Measurements from ENCODE around the gene UBALD1.

The UBALD1 gene

GRCh38 chr16:4613636-4614570 lies 785 bp downstream of the UBALD1 start:
- no peak for DNase-seq

DNA sequence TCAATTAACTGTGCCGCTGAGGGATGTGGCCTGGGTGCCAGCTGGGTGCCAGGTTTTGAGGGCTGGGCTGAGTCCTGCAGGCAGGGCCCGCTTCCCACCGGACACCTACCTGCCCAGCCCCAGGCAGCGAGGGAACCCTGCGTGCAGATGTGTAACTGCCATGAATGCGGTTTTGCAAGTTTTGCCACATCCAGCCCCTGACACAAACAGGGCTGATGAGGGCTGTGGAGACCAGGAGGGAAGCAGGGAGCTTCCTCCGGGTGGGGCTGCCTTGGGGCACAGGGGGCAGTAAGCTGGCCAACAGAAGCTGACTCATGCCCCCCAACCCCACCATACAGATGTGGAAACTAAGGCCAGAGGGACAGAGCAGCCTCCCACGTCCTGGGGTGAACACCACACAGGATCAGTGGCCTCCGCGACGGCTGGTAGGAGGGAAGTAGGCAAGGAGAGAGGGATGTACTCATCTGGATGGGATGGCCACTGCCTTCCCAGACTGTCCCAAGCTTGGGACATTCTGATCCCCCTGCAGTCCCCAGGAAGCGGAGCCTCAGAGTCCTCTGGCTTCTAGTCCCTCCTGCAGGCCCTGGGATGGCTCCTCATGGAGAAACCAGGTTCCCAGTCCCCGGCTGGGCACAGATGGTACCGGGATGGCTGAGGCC lies 1.6 kb downstream of the UBALD1 start:
- no peak for DNase-seq

DNA sequence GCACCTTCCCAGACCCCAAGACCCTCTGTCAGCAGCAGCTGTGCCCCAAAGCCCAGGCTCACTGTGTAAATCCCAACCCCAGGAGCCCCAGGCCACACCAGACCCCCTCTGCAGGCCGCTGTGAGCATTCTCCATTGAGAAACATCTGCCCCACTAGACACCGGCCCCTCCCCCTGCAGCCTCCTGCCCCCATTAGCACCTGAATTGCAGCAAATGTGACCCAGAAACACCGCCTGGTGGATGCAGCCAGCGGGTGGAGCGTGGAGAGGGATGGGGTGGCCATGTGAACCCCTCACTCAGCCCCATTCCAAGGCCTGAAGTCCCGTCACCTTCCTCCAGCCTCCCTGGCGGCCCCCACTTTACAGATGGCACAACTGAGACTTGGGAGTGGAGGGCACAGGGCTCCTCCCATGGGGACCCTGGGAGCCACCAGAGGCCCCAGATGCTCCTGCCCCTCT lies 2.2 kb downstream of the UBALD1 start:
- DNase-seq = no peak

- DNase-seq = no peak
These were observed 3.2 kb downstream of the UBALD1 start for GRCh38 chr16:4611337-4612021.

- no peak for DNase-seq
These were observed 4.4 kb downstream of the UBALD1 start for GRCh38 chr16:4610011-4611005.

GRCh38 chr16:4609200-4610010 lies 5.3 kb downstream of the UBALD1 start:
- DNase-seq = no peak

- no peak for DNase-seq
These were observed 6.0 kb downstream of the UBALD1 start for GRCh38 chr16:4608704-4608980.

GRCh38 chr16:4607841-4608703 lies 6.6 kb downstream of the UBALD1 start:
- DNase-seq = no peak

DNA sequence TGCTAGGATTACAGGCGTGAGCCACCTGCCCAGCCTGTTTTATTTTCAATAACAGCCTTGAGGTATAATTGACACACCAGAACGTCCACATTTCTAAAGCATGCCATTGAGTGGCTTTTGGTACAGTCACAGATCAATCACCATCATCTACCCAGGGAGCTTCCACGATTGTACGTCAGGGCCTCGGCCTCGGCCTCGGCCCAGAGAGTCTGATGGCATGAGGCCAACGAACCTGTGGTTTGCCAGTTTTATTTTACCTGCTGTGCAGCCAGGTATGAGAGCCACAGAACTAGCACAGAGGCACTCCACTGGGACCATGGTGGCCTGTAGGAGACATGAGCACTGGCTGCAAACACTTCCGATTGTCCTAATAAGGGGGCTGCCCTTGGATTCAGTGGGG lies 8.3 kb downstream of the UBALD1 start:
- DNase-seq = no peak

GRCh38 chr16:4604401-4604800 lies 10.3 kb downstream of the UBALD1 start:
- DNase-seq = no peak

DNA sequence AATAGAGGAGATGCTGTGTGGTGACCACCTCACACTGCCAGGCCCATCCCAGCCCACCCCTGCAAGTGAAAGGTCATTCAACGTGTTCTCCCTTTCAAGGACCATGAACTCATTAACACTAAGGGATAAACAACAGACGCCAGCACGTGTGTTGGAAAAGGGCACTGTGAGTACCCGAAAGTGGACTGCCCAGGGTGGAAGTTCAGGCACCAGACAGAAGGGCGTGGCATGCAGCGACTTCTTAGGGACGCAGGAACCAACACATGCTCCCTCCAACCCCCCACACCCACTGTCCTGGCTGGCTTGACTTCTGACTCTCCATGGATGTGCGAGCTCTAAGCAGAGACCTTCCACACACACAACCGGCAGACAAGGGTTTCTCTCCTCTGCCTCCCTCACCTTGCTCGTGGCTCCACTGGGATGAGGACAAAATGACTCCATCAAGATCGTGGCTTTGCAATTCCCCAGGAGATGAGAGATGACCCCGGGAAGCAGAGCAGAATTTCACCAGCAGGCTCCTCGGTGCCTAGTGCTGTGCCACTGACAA lies 11.0 kb downstream of the UBALD1 start:
- no peak for DNase-seq

GRCh38 chr16:4602331-4602730 lies 12.4 kb downstream of the UBALD1 start:
- no peak for DNase-seq

DNA sequence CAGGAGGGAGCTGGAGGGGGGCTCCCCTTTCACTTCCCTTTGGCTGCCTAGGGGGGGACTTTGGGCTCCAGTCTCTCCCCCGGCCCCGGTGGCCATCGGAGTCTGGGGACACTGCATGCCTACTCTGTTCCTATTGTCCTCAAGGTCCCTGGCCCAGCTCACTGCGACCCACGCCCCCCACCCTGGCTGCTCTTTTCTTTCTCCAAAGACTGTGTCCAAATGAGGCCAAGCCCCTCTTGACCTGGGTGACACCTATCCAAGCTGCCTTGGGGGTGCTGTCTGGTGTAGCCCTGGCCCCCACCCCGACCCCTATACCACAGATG lies 12.9 kb downstream of the UBALD1 start:
- no peak for DNase-seq

GRCh38 chr16:4601036-4601863 lies 13.4 kb downstream of the UBALD1 start:
- no peak for DNase-seq

GRCh38 chr16:4599545-4599944 lies 15.1 kb downstream of the UBALD1 start:
- no peak for DNase-seq

DNA sequence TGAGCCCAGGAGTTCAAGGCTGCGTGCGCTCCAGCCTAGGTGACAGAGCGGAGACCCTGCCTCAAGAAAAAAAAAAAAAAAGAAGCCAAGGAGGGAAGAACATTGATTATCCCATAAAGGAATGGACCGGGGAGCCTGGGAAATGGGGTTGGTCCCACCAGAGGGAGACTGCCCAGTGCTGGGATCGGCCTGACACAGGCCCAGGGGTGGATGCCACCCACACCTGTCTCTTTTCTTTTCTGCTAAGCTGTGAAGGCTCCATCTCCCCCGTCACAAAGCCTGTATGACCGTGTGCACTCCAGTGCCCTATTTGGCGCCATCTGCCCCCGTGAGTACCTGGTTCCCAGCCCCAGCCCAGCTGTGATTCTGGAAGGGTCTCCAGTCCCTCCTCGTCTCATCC lies 15.7 kb downstream of the UBALD1 start:
- DNase-seq = no peak

DNA sequence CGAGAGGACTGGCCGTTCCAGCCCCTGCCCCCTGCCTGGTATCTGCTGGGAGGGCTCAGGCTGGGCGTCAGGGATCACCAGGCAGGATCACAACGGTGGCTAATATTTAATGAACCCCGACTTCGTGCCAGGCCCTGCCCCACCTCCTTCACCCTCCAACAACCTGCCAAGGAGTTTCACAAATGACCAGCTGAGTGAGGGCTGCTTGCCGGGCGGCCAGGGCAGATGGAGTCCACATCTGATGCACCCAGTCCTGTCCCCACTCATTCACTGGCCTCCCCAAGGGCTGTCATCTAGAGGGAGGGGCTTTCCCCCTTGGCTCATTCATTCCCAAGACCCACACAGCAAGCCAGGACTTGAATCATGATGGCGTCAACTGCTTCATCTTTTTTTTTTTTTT lies 17.5 kb downstream of the UBALD1 start:
- no peak for DNase-seq

DNA sequence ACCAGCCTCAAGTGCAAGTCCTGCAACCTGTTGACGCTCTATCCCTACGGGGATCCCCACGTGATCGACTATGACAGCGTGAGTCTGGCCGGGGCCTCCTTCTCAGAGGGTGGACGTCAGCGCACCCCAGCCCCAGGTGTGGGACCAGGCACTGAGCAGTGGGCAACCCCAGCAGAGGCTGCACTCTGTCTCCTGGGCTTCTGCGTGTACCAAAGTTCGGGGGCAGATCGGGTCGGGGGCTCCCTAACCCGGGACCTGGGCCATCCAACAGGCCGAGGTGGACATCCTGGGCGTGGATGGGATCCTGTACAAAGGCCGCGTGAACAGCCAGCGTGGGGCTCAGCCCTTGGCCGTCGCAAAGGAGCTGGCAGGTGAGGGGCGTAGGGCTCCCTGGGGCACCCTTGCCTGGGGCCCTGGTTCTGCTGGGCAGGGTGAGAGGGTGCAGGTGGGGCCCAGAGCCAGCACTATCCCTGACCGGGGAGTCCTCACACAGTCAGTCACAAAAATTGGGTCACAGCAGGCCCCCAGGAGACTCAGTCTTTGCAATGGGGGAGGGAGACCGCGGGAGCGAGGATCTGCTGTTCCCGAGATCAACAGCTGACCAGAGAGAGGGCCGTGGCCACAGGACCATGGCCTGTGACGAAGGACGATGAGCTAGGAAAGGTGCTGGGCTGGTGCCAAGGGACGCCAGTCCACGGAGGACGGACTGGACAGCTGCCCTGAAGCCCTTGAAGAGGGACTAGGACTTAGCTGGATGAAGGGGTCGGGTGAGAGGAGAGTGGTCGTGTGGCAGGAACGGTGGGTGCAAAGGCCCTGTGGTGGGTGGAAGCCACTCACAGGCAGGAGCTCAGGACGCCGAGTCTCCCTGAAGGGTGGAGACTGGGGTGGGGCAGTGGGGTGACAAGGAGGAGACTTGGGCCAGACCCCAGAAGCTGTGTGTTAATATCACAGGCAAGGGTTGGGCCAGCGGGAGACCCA lies 20.0 kb downstream of the UBALD1 start:
- no peak for DNase-seq

Data from activated CD4-positive, alpha-beta T cell treated with anti-CD3 and anti-CD28 coated beads for 1 hour (primary cell).